ENCODE results near the gene RHCE.
"Not testable (repeated sequence)": the region's sequence is repeated elsewhere in the genome, so short reads cannot be mapped to it uniquely, and the experiment has no call there.

RHCE gene

DNA sequence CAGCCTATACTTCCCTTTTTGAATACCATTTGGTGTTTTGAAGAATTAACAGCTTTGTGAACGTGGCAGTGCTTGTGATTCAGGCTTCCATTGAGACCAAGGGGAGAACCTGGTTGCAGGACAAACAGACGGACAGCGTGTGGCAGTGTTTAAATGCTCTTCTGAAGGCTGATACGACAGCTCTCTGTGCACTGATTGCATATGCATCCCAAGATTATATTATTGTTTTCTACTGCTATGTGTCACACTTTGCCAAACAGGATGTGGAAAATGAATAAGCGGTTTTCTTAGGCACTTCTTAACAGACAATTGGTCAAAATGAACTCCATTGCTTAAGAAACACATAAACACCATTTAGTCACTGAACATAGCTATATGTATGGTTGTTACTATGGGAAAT is 90.7 kb downstream of the RHCE start:
- not testable (repeated sequence) for H3K27me3 ChIP-seq (ENCODE audit: insufficient read depth, poor library complexity, severe bottlenecking); H3K4me3 ChIP-seq (replicated peaks; ENCODE audit: insufficient read depth, low read length)
- DNase-seq (ENCODE audit: low read depth in 1 of 2, low spot score in 1 of 2) = peak in 1 of 2 experiments; percentile 26
- H3K27ac ChIP-seq (replicated peaks) = peak overlapping the region; percentile 57; the same call in 1 of the 2 replicates

DNA sequence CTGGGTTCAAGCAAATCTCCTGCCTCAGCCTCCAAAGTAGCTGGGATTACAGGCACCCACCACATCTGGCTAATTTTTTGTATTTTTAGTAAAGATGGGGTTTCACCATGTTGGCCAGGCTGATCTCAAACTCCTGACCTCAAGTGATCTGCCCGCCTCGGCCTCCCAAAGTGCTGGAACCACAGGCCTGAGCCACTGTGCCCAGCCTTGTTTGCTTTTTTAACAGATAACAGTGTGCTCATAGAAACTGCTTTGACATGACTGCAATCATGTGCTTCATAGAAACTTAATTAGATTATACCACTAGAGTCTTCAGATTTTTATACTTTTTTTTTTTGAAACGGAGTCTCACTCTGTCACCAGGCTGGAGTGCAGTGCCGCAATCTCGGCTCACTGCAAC is 91.3 kb downstream of the RHCE start:
- DNase-seq (ENCODE audit: low read depth in 1 of 2, low spot score in 1 of 2); H3K27ac ChIP-seq (replicated peaks); H3K4me3 ChIP-seq (replicated peaks; ENCODE audit: insufficient read depth, low read length); H3K27me3 ChIP-seq (ENCODE audit: insufficient read depth, poor library complexity, severe bottlenecking): not testable (repeated sequence)

- H3K27ac ChIP-seq (replicated peaks) = not testable (repeated sequence)
Observed at GRCh38 chr1:25328791-25329185, 91.8 kb downstream of the RHCE start.

DNA sequence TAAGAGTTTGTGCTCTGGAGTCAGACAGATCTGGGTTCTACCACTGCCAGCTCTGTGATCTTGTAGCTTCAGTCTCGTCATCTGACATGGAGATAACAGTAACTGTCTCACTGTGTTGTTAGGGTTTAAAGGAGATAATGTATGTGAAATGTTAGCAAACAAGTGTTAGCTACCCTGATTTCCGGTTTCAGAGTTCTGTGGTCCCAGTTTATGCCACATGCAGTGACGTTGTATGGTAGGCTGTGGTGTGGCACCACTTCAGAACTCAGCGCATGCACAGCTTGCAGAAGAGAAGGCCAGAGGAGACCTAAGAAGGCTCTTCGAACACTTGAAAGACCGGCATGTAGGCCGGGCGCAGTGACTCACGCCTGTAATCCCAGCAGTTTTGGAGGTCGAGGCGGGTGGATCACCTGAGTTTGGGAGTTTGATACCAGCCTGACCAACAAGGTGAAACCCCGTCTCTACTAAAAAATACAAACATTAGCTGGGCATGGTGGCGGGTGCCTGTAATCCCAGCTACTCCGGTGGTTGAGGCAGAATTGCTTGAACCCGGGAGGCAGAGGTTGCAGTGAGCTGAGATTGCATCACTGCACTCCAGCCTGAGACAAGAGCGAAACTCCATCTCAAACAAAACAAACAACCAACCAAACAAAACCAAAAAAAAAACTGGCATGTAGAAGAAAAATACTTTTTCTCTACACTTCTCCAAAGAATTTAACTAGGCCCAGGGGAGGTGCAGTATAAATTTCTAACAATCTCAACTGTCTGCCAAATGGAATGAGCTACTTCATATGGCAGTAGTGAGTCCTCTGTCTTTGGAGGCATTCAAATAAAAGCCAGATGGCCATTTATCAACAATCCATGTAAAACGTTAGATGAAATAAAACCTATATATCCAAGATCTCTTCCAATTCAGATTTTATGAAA is 92.5 kb downstream of the RHCE start:
- not testable (repeated sequence) for H3K4me3 ChIP-seq (replicated peaks; ENCODE audit: insufficient read depth, low read length); DNase-seq (ENCODE audit: low read depth in 1 of 2, low spot score in 1 of 2); H3K27ac ChIP-seq (replicated peaks); H3K27me3 ChIP-seq (ENCODE audit: insufficient read depth, poor library complexity, severe bottlenecking)

More at GRCh38 chr1:25328791-25329185, 91.8 kb downstream of the RHCE start:
- not testable (repeated sequence) for DNase-seq (ENCODE audit: low read depth in 1 of 2, low spot score in 1 of 2); H3K27me3 ChIP-seq (ENCODE audit: insufficient read depth, poor library complexity, severe bottlenecking); H3K4me3 ChIP-seq (replicated peaks; ENCODE audit: insufficient read depth, low read length)

DNA sequence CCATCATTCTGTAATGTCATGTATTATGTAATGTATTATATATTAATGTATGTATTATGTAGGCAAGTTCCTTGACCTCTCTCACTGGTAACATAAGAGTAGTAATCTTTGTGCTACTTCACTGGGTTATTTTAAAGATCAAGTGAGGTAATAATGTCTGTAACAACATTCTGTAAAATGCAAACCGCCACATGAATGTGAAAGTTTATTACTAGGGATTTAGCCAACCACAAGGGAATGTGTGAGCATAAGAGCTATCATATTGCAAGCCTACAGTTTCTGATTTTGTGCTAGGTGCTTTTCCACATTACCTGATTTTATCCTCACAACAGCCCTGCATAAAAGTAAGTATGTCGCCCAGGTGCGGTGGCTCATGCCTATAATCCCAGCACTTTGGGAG is 96.2 kb downstream of the RHCE start:
- not testable (repeated sequence) for H3K4me3 ChIP-seq (replicated peaks; ENCODE audit: insufficient read depth, low read length); H3K27me3 ChIP-seq (ENCODE audit: insufficient read depth, poor library complexity, severe bottlenecking); DNase-seq (ENCODE audit: low read depth in 1 of 2, low spot score in 1 of 2); H3K27ac ChIP-seq (replicated peaks)

DNA sequence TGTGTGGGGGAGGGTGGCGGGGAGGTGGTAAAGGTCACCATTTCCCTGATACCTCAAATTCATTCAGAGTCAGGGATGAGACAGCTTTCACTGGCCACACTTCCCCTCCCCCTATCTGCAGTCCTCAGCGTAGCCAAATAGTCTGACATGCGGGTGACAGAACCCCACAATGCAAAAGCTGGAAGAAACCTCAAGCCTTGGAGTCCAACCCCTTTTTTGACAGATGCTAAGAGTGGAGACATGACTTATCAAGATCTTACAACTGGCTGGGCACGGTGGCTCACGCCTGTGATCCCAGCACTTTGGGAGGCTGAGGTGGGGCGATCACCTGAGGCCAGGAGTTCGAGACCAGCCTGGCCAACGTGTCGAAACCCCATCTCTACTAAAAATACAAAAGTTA is 98.5 kb downstream of the RHCE start:
- DNase-seq (ENCODE audit: low read depth in 1 of 2, low spot score in 1 of 2); H3K4me3 ChIP-seq (replicated peaks; ENCODE audit: insufficient read depth, low read length); H3K27me3 ChIP-seq (ENCODE audit: insufficient read depth, poor library complexity, severe bottlenecking); H3K27ac ChIP-seq (replicated peaks): not testable (repeated sequence)

- not testable (repeated sequence) for DNase-seq (ENCODE audit: low read depth in 1 of 2, low spot score in 1 of 2); H3K27ac ChIP-seq (replicated peaks); H3K27me3 ChIP-seq (ENCODE audit: insufficient read depth, poor library complexity, severe bottlenecking); H3K4me3 ChIP-seq (replicated peaks; ENCODE audit: insufficient read depth, low read length)
Observed at GRCh38 chr1:25320314-25320938, 100.2 kb downstream of the RHCE start.

DNA sequence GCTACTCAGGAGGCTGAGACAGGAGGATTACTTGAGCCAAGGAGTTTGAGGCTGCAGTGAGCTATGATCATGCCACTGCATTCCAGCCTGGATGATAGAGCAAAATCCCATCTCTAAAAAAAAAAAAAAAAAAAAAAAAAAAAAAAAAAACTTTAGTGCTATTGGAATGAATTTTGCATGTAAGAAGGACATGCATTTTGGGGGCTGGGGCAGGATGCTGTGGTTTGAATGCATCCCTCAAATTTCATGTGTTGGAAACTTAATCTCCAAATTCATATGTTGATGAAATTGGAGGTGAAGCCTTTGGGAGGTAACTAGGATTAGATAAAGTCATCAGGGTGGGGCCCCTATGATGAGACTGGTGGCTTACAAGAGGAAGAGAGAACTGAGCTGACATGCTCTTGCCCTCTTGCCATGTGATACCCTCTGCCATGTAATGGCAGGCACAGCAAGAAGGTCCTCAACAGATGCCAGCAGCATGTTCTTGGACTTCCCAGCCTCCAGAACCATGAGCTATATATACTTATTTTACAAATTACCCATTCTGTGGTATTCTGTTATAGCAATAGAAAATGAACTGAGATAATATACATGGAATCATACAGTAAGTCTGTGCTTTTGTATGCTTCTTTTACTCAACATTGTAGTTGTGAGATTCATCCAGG is 107.7 kb downstream of the RHCE start:
- not testable (repeated sequence) for DNase-seq (ENCODE audit: low read depth in 1 of 2, low spot score in 1 of 2); H3K4me3 ChIP-seq (replicated peaks; ENCODE audit: insufficient read depth, low read length); H3K27ac ChIP-seq (replicated peaks); H3K27me3 ChIP-seq (ENCODE audit: insufficient read depth, poor library complexity, severe bottlenecking)
